GM12801 (cell line): ENCODE results near the gene SF1.

ENCODE experiments used
- TF ChIP-seq, protein P1 (sequence below): IDR thresholded peaks from one replicate; pipeline ENCODE4 v1.5.1; 2011; ENCODE audit warnings: control low read depth; ENCODE audit not compliant: insufficient read length; ENCODE audit errors: extremely low read depth

The SF1 gene

DNA sequence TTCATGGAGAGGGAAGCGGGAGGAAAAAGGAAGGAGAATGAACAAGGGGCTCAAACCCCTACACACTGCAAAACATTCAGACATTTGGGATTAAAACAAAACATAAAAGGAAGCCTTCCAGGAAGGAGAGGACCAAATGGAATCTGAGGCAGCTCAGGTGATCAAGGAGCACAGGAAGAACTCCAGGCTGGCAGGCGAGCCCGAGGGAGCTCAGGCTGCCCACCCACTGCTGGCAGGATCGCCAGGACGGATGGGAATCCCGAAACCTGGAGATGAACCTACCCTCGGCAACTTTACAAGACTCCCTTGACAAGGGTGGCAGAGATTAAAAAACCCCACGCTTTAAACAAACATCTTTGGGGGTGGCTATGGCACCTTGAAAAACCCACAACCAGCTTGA is 13.6 kb downstream of the SF1 start:
- TF ChIP-seq, protein P1, sequence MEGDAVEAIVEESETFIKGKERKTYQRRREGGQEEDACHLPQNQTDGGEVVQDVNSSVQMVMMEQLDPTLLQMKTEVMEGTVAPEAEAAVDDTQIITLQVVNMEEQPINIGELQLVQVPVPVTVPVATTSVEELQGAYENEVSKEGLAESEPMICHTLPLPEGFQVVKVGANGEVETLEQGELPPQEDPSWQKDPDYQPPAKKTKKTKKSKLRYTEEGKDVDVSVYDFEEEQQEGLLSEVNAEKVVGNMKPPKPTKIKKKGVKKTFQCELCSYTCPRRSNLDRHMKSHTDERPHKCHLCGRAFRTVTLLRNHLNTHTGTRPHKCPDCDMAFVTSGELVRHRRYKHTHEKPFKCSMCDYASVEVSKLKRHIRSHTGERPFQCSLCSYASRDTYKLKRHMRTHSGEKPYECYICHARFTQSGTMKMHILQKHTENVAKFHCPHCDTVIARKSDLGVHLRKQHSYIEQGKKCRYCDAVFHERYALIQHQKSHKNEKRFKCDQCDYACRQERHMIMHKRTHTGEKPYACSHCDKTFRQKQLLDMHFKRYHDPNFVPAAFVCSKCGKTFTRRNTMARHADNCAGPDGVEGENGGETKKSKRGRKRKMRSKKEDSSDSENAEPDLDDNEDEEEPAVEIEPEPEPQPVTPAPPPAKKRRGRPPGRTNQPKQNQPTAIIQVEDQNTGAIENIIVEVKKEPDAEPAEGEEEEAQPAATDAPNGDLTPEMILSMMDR, result no peak

DNA sequence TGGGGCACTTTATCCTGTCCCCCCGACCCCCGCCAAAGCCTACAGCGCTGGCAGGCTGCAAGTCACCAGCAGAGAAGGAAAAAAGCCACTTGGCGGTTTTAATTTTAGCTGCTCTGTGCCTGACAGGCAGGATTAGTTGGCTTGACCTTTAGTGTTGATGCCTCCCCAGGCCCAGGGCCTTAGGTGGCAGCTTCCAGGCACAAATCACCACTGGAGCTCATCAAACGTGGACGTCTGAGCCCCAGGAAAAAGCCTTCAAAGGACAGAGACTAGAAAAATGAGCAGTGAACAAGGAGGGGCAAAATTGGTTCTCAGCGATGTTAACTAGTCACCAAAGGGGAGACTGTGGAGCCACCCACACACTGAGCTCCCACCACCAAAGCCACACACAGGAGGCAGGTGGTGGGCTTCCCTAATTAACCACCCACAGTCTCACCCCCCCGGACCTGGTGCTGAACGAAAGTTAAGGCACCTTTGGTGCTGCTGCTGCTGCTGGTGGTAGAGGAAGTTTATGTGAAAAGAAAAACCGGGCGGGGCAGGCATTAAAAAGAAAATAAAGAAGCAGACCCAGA is 14.2 kb downstream of the SF1 start:
- TF ChIP-seq, protein P1, result no peak

DNA sequence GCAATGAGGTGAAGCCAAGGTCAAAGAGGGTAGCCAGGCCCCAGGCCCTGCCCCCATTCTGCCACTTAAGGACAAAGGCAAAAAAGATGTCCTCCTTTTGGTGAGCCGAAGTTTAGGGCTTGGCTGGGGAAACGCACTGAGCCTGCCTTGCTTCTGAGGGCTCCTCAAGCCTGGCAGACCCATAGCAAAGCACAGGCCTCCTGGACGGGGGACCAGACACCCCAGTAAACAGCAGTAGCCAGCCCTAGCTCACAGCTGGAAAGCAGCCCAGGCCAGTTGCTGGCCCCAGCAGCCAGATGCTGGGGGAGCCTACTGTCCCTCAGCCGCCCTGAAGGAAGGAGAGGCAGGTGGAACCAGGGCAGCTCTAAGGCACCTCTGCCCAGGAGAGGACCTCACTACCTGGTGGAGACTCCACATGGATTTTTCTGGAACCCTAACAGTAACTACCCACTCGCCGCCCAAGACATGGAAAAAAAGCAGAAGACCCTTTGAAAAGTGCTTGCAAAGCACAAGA is 14.8 kb downstream of the SF1 start:
- TF ChIP-seq, protein P1, result no peak

DNA sequence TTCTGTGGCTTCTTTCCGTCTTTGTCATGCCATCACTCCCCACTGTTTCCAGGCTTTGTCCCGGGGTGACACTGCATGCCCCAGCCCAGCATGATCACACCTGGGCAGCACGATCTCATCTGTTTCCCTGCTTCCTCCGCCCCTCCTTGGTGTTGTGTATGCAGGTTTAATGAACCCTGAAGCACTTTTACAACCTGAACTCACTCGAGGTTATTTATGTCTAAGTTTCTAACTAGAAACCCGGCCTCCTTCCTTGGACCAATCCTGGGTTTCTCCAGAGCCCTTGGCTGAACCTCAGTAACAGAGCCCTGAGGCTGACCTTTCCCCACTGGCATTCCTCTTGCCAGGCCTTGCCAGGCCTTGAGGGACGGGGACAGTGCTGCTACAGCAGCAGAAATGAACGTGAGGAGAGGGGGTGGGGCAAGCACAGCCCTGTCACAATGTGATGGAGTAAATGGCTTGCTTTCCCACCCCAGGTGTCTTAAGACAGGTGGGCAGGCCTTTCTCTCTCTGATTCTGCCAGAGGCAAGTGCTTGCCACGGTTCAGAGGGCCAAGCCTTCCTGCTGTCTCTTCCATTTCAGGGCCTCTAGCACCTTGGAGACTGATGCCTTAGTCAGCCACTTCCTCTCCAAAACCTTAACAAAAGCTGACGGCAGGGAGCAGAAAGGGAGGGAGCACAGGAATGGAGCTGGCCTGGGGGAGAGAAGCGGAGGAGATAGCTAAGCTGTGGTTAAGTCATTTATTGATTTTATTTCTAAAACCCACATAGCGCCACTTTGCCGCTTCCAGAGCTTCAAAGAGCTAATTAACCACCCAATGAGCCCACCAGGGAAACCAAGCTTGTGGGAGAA is 15.4 kb downstream of the SF1 start:
- TF ChIP-seq, protein P1, result no peak

DNA sequence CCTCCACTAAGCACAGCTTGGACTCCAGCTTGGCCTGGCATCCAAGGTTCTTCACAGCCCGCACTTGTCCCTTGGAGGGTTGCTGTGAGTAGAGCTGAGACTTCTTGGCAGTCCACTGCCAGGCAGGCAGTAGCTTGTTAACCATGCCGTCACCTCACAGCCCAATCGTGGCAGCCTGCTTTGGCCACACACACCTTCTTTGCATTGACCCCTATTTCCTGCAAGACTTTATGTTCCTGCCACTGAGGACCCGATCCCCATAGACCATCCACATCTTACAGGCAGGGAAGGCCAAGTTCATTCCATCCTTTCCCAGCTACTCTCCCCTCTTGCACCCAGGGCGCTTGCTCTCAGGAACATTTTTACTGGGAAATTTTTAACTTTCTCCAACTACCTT is 16.1 kb downstream of the SF1 start:
- TF ChIP-seq, protein P1, result no peak

DNA sequence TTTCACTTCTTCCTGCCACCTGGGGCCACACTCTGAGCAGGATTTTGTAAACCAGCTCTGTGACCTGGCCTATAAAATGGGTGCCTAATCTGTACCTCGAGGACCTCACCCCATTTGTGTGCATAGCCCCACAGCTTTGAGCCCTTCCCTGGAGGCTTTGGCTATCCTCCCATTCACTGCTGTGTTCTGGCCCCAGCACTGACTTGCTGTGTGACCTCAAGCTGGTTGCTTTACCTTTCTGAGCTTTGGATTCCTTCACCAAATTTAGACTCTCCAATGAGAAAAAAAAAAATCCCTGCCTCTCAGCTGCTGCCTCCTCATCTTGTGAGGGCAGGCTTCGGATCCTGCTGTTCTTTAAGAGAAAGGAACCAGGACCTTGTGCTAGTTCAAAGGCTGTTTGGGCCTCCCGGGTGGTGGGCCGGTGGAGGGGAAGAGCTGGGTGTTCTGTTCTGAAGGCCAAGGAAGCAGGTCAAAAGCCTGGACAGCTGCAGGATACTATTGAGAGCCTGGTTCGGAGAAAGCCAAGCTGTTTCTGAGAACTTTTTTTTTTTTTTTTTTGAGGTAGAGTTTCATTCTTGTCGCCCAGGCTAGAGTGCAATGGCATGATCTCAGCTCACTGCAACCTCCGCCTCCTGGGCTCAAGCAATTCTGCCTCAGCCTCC is 17.5 kb downstream of the SF1 start:
- TF ChIP-seq, protein P1, result no peak

DNA sequence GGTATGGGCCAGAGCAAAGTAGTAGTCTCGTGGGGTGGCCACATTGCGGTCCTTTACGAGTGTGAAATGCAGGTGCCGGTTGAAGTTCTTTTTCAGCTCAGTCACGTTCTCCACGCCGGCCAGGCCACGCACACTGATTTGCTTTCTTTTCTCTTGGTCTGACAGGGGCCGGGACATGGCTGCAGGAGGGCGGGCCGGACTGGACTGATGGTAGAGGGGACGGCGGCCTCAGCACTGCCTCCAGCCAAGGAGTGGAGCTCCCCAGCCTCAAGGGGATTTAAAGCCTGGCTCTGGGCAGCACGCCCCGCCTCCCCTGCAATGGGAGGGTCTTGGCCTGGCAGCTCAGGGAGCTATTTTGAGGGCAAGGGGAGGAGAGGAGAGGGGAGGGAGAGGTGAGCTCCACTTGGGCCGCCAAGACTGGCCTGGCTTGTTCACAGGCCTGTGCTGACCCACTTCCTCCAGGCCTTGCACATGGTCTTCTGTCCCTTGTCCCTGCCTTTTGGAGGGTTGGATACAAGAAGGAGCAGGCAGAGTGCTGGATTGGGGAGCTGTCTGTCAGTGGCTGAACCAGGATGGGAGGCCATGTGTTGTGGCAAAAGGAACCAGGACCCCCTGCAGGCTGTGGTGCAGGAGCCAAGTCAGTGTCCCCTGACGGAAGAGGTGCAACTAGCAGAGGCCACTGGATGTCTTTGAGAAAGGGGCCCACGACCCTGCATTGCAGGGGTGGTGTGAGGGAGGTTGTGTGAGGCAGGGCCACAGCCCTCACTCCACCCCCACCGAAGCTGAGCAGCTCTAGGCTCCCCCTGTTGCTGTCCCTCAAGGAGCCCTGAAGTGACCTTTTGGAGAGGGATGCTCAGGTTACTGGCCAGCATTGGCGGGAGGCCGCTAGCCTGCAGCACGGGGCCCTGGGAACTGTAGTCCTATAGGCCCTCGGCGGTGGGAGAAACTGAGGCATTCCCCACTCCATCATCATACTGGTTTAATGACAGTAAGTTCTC is 18.3 kb downstream of the SF1 start, which contains the start of gene PYGM:
PYGM (minus strand) TSS at position 253 of the 998 bp plus-strand sequence; CDS start at position 177, 76 bp downstream.
- TF ChIP-seq, protein P1, result no peak
